K562 (cell line): ENCODE results near the gene ELOF1. TPM values are rescaled to one million over a fixed set of nuclear protein-coding genes. Genes with fewer than 3 reads are reported as not detected.

Experiments used
- SMAD4 ChIP-seq: fragments of 250-450 bp; sonication (Bioruptor Pico); conservative IDR thresholded peaks from 2 replicates; pipeline ENCODE4 v1.8.0; 2021; ENCODE audit warnings: inconsistent platforms, mild to moderate bottlenecking, moderate library complexity
- polyA plus RNA-seq, 8 experiments: library from polyadenylated mRNA; depleted of rRNA in 4 of 8; stranded (reverse) in 5 of 8; unstranded in 3 of 8; fragments of >200 nt; fragmentation: Nextera tagmentation in 2 of 8; fragmentation: Illumina TruSeq in 1 of 8; extraction: Ambion mirVana in 2 of 8; extraction: Trizol in 1 of 8; gene quantifications; 2 replicates each; pipeline versions ENCODE4 v1.2.1 to v1.2.3, GENCODE V29; 2011 to 2014; ENCODE audit warnings: inconsistent platforms in 1 of 8, missing spikeins in 1 of 8
- total RNA-seq, 7 experiments: library from RNA; depleted of rRNA in 6 of 7; stranded (reverse); fragments of >200 nt in 6 of 7; fragmentation: Illumina TruSeq in 2 of 7; extraction: Trizol in 2 of 7; gene quantifications; 2 replicates each; pipeline versions ENCODE4 v1.2.1 to v1.2.3, GENCODE V29; 2011 to 2021; ENCODE audit warnings: low replicate concordance in 1 of 7
- TF ChIP-seq, protein P1 (sequence below): fragments of 450-650 bp; IDR thresholded peaks from 2 replicates; pipeline ENCODE4 v1.6.1; 2016; ENCODE audit warnings: mild to moderate bottlenecking, moderate library complexity
- TF ChIP-seq, protein P2 (sequence below): fragments of 150-350 bp; conservative IDR thresholded peaks from 2 replicates; pipeline ENCODE4 v1.6.1; 2014; ENCODE audit warnings: low read length
- TF ChIP-seq, protein P3 (sequence below): sonication (generic); formaldehyde crosslinking; IDR thresholded peaks from 2 replicates; pipeline ENCODE4 v1.8.1; 2023; ENCODE audit warnings: mild to moderate bottlenecking, missing genetic modification reagents, moderate library complexity
- TF ChIP-seq, protein P4 (sequence below): fragments of 450-650 bp; IDR thresholded peaks from 2 replicates; pipeline ENCODE4 v1.6.1; 2018; ENCODE audit warnings: mild to moderate bottlenecking, low read depth; ENCODE audit not compliant: partially characterized antibody

ELOF1 gene
- total and polyA plus RNA-seq, 9 of the 15 experiments (the other 6 are each of a cell fraction or from before 2014, with no cell fraction given), result 16.7 to 147 (median 74.2) TPM

DNA sequence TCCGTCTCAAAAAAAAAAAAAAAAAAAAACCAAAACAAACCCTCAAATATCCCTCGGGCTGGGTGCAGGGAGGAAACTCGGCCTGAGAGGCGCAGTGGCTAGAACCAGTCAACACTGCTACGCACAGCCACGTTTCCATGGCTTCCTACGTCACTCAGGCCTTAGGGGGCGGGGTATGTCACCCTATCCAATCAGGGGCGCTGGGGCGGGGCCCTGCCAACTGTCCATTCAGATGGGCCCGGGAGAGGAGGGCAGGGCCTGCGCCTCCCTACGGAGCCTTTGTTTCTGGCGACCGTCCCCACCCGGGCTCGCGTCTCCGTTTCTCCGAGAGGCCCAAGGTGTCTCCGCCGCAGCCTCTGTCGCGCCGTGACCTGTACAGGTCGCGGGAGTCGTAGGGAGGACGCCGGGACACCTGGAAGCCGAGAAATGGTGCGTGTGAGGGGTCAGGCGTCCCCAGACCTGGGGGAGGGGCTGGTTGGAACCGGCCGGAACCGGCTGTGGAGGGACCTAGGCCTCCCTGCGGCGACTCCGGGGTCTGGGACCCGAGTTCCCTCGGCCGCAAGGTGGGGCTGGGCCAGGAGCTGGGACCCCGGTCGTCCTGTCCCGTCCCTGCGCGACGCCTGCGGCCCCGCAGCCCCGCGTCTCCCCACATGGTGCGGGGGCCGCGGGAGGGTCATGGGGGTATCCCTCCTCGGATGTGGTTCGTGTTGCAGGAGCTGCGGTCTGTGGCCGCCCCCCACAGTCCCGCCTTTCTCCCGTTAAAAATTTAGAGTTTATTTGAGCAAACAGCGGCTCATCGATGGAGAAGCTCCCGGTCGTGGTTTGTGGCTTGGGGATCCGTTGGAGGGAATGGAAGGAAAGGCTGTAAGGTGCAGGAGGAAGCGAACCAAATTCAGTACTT is 38.4 kb upstream of the ELOF1 start, which contains the start of gene ZNF627 (continued):
- TF ChIP-seq, protein P1, sequence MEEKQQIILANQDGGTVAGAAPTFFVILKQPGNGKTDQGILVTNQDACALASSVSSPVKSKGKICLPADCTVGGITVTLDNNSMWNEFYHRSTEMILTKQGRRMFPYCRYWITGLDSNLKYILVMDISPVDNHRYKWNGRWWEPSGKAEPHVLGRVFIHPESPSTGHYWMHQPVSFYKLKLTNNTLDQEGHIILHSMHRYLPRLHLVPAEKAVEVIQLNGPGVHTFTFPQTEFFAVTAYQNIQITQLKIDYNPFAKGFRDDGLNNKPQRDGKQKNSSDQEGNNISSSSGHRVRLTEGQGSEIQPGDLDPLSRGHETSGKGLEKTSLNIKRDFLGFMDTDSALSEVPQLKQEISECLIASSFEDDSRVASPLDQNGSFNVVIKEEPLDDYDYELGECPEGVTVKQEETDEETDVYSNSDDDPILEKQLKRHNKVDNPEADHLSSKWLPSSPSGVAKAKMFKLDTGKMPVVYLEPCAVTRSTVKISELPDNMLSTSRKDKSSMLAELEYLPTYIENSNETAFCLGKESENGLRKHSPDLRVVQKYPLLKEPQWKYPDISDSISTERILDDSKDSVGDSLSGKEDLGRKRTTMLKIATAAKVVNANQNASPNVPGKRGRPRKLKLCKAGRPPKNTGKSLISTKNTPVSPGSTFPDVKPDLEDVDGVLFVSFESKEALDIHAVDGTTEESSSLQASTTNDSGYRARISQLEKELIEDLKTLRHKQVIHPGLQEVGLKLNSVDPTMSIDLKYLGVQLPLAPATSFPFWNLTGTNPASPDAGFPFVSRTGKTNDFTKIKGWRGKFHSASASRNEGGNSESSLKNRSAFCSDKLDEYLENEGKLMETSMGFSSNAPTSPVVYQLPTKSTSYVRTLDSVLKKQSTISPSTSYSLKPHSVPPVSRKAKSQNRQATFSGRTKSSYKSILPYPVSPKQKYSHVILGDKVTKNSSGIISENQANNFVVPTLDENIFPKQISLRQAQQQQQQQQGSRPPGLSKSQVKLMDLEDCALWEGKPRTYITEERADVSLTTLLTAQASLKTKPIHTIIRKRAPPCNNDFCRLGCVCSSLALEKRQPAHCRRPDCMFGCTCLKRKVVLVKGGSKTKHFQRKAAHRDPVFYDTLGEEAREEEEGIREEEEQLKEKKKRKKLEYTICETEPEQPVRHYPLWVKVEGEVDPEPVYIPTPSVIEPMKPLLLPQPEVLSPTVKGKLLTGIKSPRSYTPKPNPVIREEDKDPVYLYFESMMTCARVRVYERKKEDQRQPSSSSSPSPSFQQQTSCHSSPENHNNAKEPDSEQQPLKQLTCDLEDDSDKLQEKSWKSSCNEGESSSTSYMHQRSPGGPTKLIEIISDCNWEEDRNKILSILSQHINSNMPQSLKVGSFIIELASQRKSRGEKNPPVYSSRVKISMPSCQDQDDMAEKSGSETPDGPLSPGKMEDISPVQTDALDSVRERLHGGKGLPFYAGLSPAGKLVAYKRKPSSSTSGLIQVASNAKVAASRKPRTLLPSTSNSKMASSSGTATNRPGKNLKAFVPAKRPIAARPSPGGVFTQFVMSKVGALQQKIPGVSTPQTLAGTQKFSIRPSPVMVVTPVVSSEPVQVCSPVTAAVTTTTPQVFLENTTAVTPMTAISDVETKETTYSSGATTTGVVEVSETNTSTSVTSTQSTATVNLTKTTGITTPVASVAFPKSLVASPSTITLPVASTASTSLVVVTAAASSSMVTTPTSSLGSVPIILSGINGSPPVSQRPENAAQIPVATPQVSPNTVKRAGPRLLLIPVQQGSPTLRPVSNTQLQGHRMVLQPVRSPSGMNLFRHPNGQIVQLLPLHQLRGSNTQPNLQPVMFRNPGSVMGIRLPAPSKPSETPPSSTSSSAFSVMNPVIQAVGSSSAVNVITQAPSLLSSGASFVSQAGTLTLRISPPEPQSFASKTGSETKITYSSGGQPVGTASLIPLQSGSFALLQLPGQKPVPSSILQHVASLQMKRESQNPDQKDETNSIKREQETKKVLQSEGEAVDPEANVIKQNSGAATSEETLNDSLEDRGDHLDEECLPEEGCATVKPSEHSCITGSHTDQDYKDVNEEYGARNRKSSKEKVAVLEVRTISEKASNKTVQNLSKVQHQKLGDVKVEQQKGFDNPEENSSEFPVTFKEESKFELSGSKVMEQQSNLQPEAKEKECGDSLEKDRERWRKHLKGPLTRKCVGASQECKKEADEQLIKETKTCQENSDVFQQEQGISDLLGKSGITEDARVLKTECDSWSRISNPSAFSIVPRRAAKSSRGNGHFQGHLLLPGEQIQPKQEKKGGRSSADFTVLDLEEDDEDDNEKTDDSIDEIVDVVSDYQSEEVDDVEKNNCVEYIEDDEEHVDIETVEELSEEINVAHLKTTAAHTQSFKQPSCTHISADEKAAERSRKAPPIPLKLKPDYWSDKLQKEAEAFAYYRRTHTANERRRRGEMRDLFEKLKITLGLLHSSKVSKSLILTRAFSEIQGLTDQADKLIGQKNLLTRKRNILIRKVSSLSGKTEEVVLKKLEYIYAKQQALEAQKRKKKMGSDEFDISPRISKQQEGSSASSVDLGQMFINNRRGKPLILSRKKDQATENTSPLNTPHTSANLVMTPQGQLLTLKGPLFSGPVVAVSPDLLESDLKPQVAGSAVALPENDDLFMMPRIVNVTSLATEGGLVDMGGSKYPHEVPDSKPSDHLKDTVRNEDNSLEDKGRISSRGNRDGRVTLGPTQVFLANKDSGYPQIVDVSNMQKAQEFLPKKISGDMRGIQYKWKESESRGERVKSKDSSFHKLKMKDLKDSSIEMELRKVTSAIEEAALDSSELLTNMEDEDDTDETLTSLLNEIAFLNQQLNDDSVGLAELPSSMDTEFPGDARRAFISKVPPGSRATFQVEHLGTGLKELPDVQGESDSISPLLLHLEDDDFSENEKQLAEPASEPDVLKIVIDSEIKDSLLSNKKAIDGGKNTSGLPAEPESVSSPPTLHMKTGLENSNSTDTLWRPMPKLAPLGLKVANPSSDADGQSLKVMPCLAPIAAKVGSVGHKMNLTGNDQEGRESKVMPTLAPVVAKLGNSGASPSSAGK, result peak; percentile 68
- TF ChIP-seq, protein P2, sequence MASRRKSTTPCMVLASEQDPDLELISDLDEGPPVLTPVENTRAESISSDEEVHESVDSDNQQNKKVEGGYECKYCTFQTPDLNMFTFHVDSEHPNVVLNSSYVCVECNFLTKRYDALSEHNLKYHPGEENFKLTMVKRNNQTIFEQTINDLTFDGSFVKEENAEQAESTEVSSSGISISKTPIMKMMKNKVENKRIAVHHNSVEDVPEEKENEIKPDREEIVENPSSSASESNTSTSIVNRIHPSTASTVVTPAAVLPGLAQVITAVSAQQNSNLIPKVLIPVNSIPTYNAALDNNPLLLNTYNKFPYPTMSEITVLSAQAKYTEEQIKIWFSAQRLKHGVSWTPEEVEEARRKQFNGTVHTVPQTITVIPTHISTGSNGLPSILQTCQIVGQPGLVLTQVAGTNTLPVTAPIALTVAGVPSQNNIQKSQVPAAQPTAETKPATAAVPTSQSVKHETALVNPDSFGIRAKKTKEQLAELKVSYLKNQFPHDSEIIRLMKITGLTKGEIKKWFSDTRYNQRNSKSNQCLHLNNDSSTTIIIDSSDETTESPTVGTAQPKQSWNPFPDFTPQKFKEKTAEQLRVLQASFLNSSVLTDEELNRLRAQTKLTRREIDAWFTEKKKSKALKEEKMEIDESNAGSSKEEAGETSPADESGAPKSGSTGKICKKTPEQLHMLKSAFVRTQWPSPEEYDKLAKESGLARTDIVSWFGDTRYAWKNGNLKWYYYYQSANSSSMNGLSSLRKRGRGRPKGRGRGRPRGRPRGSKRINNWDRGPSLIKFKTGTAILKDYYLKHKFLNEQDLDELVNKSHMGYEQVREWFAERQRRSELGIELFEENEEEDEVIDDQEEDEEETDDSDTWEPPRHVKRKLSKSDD, result peak; percentile 39; the same call in 1 of the 2 replicates
- TF ChIP-seq, protein P3, sequence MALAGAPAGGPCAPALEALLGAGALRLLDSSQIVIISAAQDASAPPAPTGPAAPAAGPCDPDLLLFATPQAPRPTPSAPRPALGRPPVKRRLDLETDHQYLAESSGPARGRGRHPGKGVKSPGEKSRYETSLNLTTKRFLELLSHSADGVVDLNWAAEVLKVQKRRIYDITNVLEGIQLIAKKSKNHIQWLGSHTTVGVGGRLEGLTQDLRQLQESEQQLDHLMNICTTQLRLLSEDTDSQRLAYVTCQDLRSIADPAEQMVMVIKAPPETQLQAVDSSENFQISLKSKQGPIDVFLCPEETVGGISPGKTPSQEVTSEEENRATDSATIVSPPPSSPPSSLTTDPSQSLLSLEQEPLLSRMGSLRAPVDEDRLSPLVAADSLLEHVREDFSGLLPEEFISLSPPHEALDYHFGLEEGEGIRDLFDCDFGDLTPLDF (CRISPR knock-in tag), result peak; percentile 15; the same call in 1 of the 2 replicates
- TF ChIP-seq, protein P4, sequence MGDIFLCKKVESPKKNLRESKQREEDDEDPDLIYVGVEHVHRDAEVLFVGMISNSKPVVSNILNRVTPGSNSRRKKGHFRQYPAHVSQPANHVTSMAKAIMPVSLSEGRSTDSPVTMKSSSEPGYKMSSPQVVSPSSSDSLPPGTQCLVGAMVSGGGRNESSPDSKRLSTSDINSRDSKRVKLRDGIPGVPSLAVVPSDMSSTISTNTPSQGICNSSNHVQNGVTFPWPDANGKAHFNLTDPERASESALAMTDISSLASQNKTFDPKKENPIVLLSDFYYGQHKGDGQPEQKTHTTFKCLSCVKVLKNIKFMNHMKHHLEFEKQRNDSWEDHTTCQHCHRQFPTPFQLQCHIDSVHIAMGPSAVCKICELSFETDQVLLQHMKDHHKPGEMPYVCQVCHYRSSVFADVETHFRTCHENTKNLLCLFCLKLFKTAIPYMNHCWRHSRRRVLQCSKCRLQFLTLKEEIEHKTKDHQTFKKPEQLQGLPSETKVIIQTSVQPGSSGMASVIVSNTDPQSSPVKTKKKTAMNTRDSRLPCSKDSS, result no peak
- TF ChIP-seq SMAD4 (CRISPR knock-in tag), result peak; percentile 81
